ENCODE data around the gene CTNNB1.

Gene CTNNB1

DNA sequence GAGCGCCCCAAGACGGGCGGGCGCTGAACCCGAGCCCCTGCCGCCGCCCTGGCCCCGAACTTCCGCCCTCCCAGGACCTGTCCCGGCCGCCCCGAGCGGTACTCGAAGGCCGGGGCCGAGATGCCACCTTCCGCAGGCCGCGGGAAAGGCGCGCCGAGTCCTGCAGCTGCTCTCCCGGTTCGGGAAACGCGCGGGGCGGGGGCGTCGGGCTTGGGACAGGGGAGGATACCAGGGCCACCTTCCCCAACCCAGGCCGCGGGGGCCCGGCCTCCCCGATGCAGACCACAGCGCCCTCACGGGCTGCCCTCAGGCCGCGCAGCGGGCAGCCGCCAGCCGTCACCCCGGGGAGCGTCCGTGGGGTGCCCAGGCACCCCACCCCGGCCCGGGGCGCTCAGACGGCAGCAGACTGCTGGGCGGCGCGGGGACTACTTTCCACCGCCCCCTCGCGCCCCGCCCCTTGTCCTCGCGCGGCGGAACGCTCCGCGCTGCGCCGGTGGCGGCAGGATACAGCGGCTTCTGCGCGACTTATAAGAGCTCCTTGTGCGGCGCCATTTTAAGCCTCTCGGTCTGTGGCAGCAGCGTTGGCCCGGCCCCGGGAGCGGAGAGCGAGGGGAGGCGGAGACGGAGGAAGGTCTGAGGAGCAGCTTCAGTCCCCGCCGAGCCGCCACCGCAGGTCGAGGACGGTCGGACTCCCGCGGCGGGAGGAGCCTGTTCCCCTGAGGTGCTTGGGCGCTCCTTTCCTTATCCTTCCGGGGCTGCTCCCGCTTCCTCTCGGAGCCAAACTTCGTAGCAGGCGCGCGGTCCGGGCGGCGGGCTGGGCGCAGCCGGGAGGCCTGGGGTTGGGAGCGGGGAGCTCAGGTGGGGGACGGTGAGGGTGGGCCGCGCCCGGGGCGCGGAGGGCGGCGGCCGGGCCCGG lies at the start of gene CTNNB1:
CTNNB1 (plus strand) TSS at position 556 of the 916 bp plus-strand sequence. CDS start 24,564 bp downstream, outside the sequence.
- DNase-seq = peak; percentile 84

DNA sequence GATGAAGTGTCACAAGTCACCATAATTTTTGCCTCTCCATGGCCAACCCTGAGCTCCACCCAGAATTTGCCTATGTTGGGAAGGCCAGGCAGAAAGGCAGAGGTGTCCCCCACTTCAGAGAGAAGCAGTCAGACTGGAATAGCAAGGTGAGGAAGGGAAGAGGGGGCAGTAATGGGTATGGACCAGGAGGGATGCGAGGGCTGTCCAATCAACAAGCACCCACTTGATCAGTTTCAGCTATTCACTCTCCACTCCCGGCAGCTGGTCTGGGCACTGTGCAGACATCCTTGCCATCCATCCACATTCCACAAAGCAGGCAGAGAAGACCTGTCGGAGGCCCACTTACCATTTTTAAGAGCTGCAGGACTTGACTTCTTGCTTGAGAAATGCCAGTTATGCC lies 43.5 kb upstream of the CTNNB1 start:
- no peak for DNase-seq

DNA sequence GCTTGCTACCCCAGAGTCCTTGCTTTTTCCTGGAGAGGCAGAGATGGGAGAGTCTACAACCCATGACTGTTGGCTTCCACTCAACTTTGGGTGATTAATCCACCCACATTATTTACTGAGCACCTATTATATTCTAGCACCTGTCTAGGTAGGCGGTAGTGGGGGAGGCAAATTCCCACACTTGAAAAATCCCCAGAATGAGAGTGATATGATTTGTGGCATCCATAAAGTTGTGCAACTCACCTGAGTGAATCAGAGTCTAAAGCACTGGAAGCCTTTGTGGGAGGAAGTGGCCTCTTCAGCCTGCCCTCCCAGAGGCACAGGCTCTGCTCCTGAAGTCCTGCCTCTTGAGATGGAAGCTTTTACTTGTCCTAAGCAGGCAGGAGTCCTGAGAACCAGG lies 40.4 kb upstream of the CTNNB1 start:
- DNase-seq = peak; percentile 75

DNA sequence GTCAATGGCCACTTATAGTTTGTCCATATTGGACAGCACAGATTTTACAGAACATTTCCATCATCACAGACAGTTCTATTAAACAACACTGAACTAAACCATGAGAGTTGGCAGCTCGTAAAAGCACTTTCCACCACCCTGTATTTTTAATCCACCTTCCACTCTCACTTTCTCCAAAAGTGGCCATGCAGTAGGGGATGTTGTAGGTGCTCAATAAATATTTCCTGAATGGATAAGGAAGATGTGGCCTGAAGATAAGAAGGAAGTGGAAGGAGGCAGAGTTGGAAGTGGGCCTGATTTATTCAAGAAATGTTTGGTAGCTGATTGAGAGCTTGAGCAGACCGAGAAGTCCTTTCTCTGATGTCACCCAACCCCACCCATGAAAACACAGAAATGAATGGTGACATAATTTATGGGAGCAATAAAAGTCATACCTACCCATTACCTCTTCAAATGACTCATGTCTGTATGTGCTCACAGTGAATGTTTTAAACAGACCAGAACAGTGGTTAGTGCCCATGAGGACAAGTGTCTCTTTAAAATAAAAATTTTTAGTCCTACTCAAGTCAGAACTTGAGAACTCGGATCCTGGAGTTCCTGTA lies 39.6 kb upstream of the CTNNB1 start:
- DNase-seq = peak; percentile 23

DNA sequence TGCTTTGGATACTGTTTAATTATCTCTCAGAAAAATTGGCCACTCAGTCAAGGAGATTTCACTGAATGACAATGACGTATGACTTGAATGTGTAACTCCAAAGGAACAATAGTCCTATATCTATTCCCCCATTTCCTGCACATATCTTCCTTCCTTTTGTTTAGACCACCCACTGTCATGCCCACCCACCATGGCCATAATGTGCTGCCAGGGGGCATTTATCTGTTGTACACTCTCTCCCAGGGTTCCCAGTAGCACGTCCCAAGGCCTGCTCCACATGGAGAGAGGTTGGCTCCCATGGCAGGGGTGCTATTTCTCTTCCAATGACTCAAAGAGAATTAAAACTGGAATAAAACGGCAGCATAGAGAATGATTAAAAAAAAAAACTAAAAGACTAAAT lies 36.8 kb upstream of the CTNNB1 start:
- no peak for DNase-seq

DNA sequence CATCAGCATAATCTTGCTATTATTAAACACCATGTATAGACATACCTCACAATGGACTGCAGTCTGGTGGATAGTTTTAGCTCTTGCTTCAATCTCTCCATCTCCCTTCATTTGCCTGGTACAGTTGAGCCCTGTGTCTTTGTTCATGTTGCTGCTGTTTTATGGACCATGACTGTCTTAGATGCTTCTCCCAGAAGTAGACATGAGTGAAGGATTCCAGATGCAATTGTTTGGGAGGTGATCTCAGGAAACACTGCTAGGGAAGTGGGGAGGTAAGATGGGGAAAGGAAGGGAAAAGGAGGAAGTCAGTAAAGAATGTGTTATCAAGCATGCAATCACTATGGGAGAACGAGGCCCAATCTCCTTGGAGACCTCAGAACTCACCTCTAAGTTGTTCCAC lies 36.3 kb upstream of the CTNNB1 start:
- peak; percentile 39 for DNase-seq

DNA sequence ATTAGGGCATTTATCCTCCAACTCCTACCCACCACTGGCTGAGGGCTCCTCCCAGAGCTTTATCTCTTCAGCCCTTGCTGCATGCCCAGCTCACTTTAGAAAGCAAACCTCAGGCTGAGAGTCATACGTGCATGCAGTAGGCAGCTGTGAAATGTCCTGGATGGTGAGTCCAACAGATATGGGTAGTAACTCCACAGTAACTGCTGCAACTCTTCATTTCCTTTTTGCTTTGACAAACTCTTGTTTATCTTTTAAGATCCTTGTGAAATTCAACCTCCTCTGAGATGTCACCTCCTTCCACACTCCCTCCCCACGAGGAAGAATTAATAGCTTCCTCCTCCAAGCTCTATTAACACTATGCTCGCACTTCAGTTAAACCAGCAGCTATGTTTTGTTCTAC lies 35.9 kb upstream of the CTNNB1 start:
- peak; percentile 39 for DNase-seq

DNA sequence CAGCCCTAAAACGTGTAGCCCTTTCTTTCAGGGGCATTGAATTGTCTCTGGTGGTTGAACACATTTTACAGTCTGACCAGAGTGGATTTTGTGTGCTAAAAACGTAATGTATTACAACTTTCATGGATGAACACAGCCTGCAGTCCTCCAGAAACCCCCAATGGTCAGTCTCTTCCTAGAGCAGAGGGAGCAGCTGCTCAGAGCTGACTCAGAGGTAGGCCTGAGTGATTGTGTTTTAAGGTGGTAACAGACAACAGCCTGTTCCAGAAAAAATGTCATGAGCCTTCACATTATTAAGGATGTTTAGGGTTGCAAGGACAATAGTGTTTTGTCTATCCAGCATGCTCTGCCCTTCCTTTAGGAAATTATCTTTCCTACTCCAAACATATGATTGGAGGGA lies 34.5 kb upstream of the CTNNB1 start:
- DNase-seq = no peak

DNA sequence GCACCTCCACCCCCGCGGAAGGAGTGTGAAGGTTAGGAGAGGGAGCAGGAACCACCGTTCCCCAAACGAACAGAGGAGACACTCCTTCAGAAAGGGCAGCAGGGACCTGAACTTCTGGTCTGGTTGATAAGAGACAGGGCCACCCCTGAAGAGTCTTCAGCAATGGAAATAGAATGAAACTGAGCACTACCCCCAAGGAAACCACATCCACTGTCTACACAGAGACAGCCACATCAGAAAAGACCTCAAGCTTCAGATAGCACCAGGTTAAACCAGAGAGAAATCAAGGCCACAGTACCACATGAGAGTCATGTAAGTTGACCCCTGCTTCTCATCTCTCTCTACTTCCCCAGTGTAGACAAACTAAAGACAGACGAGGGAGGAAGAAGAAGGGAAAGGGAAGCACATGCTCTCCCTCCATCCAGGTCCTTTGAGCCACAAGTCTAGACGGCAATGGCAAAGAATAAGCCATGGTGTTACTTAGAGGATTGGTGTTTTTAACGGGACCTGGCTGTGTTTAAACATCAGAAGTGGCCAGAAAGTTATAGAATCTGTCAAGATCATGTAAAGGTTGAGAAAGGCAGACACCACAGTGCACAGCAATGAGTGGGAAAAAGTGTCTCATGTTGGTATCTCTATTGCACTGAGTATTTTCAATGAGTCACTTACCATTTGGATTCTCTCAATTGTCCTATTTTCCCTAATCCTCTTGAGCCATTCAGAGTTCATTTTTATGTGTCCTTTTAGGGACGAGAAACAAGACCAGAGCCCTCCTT lies 31.4 kb upstream of the CTNNB1 start:
- no peak for DNase-seq

DNA sequence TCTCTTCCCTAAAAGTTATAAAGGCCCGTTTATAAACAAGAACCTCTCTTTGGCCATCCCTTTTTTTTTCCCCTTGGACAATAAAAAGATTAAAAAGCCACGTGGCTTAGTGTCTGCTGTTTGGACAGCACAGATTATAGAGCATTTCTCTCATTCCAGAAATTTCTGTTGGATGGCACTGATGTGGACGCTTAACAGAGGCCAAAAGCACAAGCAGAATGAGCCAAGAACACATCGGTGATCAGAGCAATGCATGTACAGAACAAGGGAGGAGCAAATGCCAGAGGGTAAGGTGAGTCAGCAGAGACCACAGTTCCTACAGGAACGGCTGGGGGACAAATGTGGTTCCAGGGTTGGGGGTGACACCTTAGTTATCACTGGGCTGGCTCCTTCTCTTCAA lies 30.3 kb upstream of the CTNNB1 start:
- DNase-seq = no peak

DNA sequence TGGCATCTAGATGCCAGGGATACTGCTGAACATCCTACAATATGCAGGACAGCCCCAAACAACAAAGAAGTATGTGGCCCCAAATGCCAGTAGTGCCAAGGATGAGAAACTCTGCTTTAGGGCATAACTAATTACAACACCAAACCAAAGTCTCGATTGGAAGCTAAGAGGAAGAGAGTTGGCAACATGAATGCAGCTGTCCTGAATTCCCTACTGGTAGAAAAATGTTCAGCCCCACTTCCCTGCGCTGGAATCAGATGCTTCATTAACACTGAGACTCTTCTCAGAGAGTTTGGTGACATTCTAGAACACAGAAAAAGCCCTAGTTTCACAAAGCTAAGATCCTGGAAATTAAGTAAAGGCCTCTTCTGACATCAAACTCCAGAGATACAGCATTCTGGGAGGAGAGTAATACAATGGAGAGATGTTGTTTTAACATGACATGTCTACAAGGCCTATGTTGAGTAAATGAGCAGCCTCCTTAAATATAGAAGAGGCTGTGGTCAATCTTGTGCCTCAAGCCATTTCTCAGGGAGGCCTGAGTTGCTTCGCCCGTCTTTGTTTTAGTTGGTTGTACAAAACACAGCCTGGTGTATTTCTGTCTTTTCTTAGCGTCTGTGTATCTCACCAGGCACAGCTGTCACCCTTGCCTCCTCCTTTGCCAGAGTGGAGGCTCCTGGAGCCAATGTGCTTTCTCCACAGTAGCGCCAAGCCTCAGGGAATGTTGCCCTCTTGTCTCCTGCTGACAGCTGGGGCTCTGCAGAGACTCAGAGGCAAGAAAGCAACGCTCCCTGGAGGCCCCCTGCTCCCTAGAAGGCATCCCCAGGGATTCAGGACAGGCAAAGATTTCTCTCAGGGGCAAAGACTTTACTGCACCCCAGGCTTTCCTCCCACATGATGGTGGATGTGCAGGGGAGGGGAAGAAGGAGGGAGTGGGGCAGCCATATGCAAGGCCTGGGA lies 25.1 kb upstream of the CTNNB1 start:
- no peak for DNase-seq

DNA sequence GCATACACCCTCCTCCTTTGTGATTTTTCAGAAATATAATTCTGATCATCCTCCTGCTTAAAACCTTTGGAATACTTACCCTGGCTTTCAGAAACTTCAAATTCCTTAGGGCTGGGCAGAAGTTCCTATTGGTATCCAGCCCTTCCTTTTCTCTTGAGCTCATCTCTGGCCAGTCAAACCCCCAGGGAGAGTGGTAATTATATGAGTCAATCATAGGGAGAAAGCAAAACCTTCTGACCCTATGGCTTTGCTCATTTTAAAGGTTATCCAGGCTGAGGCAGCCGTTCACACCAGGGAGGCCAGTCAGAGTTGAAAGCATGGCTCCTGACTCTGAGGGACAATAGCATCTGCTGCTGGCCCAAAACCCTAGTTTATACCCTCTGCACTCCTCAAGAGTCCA lies 23.9 kb upstream of the CTNNB1 start:
- no peak for DNase-seq

DNA sequence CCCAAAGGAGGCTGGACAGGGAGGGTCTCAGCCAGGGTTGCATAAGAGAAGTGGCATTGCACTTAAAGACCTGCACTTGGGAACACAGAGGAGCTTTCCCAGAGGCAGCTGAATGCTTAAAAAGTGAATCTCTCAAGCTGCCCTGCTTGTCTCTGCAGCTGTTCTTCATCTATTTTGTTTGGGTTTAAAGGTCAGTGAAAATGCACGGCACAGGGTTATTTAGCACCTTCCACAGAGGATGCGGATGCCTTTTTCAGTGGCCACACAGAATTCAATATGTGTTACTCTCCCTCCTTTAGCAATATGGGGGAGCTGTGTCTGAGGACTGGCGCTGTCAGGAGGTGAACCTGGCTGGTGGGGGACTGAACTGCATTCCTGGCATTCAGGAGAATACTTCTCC lies 22.7 kb upstream of the CTNNB1 start:
- DNase-seq = peak; percentile 45

DNA sequence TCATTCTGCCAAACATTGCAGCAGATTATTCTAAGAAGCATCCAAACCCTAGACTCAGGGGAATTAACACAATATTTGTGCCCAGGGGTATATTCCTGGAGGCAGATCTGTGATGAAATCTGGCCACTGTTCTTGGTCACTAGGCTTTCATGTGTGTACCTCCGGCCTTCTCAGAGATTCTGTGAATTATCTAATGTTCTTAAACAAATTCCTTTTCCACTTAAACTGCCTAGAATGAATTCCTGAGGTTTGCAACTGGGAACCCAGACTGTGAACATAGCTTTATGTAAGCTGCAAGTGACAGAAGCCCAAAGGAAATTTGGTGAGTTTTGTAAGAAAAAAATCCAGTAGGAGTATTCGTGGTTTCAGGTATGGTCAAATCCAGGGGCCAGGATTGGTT lies 20.7 kb upstream of the CTNNB1 start:
- DNase-seq = no peak

DNA sequence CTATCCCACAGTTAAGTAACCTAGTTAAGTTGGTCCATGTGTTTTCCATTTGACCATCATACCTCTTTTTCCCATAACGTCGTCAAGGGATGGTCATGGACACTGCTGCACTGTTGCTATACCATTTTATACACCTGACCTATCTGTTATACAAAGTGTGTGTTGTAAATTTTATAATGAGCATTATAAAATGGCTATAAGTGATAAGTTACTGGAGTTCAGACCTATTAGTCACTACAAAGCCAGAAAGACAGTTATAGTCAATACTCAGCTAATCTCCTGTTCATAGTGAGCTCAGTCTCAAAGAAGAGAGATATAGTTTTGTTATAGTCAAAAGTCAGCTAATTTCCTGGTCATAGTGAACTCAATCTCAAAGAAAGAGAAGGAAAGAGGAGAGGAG lies 18.9 kb upstream of the CTNNB1 start:
- DNase-seq = no peak

DNA sequence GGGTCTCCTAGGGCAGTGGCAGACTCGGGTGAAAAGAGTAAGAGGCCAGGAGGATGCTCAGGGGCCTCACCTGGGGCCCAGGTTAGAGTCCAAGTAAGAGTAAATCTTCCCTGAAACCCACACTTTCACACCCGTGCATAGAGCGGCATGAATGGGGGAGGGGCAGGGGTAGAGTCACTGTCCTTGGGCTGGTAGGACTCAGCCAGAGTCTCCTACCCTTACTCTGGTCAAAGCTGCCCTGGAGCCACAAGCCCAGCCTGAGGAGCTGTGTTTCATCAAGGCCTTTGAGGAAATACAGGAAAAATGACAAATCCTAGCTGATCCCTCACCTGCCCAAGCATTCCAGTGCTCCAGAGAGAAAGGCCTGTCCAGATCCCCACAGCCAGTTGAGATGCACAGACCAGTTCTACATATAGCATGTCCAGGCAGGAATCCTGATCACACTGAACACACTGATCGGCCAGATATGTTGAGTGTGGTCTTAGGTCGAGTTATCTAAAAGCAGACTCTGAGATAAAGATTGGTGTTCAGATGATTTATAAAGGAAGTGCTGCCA lies 16.7 kb upstream of the CTNNB1 start:
- DNase-seq = no peak

DNA sequence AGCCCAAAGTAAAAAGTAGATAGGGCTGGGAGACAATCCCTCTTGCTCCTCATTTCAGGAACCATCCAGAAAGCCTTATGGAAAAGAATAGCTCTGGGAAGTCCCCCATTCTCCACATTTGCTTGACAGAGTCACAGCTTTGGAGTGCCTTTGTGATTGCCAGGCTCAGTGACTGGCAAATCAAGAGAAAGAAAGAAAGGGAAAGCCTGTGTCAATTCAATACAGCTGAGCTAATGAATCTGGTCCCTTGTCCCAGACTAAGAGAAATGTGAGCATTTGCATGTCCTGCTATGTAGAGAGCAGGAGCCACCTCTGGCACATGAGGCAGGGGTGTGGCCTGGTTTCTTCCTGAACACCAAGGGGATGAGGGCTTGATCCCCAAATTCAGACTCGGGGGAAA lies 14.9 kb upstream of the CTNNB1 start:
- no peak for DNase-seq

DNA sequence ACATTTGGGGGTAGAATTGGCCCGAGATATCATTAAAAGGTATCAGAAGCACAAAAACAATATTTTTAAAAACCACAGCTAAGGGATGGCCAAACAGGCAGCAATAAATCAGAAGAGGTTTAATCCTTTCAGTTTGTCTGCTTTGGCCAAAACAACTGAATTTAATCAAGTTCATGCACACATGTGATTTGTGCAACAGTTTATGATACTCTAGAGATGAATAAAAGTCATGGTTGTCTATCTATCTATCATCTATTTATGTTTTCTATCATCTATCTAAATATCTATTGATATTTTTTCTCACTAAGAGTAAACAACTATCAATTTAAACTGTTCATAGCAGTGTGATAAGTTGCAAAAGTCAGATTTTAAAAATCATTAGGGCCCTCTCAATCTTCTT lies 13.0 kb upstream of the CTNNB1 start:
- DNase-seq = no peak

DNA sequence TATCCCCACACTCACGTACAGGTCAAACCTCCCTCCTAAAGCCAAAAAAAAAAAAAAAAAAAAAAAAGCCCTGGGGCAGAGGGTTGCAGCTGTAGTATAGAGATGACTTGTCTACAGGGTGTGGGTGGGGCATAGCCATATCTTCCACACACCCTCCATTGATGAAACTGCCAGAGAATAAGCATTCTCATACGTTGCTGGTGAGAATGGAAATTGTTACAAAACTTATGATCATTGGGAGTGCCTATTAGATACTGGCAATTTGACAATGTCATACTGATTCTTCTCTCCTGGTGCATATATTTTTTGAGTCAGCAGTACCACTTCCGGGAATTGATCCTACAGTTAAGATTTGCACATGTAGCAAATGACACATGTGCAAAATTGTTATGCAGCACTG lies 11.0 kb upstream of the CTNNB1 start:
- DNase-seq = no peak

DNA sequence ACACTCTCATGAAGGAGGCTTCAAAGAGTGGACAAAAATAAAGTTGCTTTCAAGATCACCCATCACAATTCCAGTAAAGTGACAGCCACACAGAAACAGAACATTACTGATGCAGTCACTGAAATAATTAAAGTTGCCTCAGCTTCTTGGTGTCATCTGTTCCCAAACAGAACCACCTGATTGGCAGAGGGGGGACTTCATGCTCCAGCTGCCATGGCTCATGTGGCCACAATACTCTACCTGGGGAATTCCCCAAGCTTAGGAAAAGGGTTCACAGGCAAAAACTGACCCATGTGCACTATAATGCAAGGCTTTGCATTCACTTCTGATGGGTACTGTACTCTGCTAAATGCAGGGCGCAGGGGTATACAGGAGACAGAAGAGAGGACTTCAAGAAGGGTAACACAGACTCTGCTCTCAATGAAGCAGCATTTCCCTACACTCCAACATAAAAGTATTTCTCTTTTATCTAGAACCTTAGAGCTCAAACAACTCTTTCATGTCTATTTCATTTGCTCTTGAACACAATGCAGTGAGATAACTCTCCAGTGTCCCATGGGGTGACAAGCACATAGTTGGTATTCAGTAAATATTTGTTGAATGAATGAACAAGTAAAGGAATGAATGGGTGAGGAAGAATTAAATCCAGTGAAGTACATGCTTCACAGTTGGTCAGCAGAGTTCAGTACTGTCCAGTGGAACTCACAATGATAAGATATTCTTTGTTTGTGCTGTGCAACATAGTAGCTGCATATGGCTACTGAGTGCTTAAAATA lies 8.6 kb upstream of the CTNNB1 start:
- DNase-seq = no peak

DNA sequence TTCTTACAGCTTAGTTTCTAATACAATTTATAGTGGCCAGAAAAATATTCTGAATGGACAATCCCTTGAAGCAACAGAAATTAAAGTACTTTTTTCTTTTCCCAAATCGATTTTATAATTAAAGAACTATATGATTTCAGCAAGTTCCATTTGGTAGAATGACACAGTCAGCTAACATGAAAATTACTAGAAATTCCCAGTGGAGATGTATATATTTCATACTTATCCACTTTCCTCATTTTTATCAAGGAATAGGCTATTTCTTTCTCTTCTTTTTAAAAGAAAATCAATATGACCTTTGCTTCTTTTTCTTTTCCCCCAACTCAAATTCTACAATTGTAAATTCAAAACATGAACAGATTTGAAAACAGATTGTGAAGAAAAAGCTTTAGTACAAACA lies 6.4 kb upstream of the CTNNB1 start:
- no peak for DNase-seq

All from kidney glomerular epithelial cell (primary cell).